HG02870 (cell line): Measurements from ENCODE around the gene OPRM1.
A peak's percentile ranks its signal among the peaks of the same experiment; 100 is the strongest.

Source experiments
- ATAC-seq: cut with Tn5 transposase; IDR thresholded peaks from one replicate; pipeline ENCODE4 v1.9.1; 2021; ENCODE audit warnings: mild to moderate bottlenecking, moderate library complexity; ENCODE audit not compliant: unreplicated experiment

Gene OPRM1

GRCh38 chr6:154268486-154268885 is 229.4 kb downstream of the OPRM1 start:
- no peak for ATAC-seq

- no peak for ATAC-seq
These were observed 235.1 kb downstream of the OPRM1 start for GRCh38 chr6:154274168-154274567.

GRCh38 chr6:154276810-154277628 is 238.0 kb downstream of the OPRM1 start:
- peak; percentile 80 for ATAC-seq

GRCh38 chr6:154277629-154278017 is 238.6 kb downstream of the OPRM1 start:
- no peak for ATAC-seq

GRCh38 chr6:154280521-154280920 is 241.5 kb downstream of the OPRM1 start:
- no peak for ATAC-seq

GRCh38 chr6:154284313-154284853 is 245.3 kb downstream of the OPRM1 start:
- no peak for ATAC-seq

- no peak for ATAC-seq
These were observed 246.8 kb downstream of the OPRM1 start for GRCh38 chr6:154285826-154286225.

- ATAC-seq, result no peak
These were observed 250.9 kb downstream of the OPRM1 start for GRCh38 chr6:154289818-154290508.

- no peak for ATAC-seq
These were observed 253.0 kb downstream of the OPRM1 start for GRCh38 chr6:154292066-154292465.

- ATAC-seq, result no peak
These were observed 253.9 kb downstream of the OPRM1 start for GRCh38 chr6:154292855-154293519.

GRCh38 chr6:154295733-154296132 is 256.7 kb downstream of the OPRM1 start:
- ATAC-seq, result no peak
